Lung microvascular endothelial cell (primary cell): Measurements from ENCODE around the gene CLSTN3. TPM values are rescaled to one million over a fixed set of nuclear protein-coding genes. Genes with fewer than 3 reads are reported as not detected.
"Not testable (repeated sequence)": the region's sequence is repeated elsewhere in the genome, so short reads cannot be mapped to it uniquely, and the experiment has no call there.

Experiments used
- DNase-seq, 2 donors: peaks; one replicate each; pipeline versions ENCODE4 v3.0.0 to v3.0.0-alpha.2; 2010; ENCODE audit warnings: low read depth in 2 of 2
- total RNA-seq: library from RNA; depleted of rRNA; stranded (reverse); fragments of >200 nt; gene quantifications from 2 replicates; pipeline ENCODE4 v1.2.1, GENCODE V29; 2014

Gene CLSTN3
- total RNA-seq, 1 donor from 2014 or later, result 12.9 TPM

- DNase-seq, result no peak
Observed at GRCh38 chr12:7103837-7104584, 26.2 kb upstream of the CLSTN3 start.

- no peak for DNase-seq
Observed at GRCh38 chr12:7106082-7106481, 24.1 kb upstream of the CLSTN3 start.

DNA sequence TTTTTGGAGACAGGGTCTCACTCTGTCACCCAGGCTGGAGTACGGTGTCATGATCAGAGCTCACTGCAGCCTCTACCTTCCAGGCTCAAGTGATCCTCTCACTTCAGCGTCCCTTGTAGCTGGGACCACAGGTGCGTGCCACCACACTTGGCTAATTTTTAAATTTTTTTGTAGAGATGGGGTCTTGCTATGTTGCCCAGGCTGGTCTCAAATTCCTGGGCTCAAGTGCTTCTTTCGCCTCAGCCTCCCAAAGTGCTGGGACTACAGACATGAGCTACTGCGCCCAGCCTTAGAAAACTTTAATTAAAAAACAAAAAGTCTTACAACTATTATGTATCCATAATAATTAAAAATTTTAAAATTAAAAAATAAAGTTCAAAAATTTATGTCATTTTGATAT, 23.0 kb upstream of the CLSTN3 start:
- DNase-seq, result not testable (repeated sequence)

- no peak for DNase-seq
Observed at GRCh38 chr12:7107636-7108002, 22.6 kb upstream of the CLSTN3 start.

DNA sequence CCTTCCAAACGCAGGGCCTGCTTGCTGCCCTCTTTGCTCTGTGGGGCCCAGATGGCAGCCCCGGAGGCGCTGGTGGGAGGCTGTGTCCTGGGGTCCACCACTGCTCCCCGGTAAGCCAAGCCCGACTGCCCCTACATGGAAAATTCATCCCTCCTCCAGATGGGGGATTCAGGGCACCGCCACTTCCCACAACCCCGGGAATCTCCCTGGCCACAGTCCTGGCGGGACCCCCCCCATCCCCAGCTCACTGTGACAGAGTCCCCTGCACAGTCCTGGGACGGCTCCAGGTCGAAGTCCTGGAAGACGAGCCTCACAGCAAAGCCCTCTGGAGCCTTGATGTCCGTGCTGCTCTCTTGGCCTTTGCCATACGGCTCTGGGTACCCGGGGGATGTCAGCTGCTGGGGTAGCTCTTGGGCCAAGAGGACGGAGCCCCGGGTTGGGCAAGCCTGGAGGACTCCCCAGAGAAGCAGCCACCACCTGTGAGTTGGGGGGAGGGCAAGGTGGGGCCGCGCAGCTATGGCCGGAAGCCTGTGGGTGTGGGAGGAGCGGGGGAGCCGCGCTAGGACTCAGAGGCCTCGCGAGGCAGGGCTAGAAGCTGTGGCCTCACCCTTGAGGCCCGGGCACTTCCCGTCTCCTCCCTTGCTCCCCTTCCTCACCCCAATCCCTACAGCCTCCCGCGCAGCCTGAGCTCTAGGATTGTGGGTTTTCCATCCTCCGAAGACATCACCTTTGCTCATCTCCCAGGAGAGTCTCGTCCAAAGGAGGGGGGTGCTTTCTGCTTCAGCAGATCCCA, 22.0 kb upstream of the CLSTN3 start:
- DNase-seq, result peak in 1 of 2 donors; percentile 63

DNA sequence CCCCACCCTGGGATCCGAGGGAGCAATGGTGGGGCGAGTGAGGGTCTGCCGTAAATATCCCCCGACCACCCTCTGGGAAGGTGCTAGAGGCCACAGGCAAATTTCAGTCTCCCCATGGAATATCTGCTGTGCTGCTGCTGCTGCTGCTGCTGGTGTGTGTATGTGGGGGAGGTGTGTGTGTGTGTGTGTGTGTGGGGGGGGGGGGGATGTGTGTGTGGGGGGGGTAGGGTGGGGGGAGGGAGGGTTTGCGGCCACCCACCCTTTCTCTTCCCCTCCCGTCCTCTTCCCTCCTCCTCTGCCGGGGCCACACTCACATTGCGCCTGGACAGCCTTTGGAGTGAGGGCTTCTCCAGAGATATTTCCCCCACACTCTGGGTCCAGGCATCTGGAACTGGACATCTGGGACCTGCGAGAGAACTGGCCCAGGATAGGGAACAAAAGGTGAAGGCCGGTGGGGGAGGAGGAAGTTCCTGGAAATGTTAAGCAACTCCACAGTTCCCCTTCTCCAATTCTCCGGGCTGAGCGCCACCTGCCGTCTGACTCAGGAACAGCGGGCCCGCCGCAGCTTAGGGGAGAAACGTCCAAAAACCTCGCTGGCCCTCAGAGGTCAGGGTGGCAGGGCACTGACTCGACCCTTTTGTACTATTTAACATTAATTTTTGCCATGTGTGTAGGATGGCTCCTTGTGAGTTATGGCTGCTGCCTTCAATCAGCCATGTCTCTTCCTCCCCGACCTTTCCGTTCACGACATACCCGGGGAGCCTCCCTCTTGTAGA, 21.2 kb upstream of the CLSTN3 start, which contains the start of gene C1RL:
Gene C1RL (minus strand): TSS at position 419 of the 776 bp plus-strand sequence. CDS start 34 bp downstream, at position 385.
- peak; percentile 72 to 77 for DNase-seq

GRCh38 chr12:7109572-7109920, 20.6 kb upstream of the CLSTN3 start:
- DNase-seq, result no peak

DNA sequence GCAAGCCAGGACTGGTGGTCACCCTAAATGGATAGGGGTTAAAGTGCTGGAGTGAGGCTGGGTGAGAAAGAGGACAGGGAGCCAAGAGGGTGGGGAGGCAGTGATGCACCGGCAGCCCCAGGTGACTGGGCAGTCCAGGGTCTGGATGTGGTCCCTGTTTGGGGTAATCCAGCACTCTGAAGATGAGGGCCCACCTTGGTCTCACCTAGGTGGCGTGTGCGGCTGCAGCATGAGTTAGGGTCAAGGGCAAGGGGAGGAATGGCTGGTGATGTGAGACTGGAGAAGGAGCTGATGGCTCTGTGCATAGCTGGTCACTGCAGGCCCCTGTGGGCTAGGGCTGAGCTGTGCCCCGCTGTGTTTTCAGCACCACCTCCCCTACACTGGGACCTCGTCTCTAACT, 19.5 kb upstream of the CLSTN3 start:
- no peak for DNase-seq

DNA sequence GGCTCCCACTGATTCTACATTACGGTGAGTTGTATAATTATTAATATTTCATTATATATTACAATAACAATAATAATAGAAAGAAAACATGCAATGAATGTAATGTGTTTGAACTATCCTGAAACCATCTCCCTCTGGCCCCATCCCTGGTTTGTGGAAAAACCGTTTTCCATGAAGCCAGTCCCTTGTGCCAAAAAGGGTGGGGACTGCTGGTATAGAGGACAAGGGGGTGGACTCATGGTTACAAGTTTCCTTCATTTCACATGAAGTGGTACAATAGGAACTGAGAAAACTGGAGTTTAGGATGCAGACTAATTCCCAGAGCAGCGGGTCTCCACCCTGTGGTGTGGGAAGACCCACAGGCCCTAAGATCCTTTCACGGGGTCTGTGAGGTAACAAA, 18.1 kb upstream of the CLSTN3 start:
- DNase-seq, result peak in 1 of 2 donors; percentile 47

DNA sequence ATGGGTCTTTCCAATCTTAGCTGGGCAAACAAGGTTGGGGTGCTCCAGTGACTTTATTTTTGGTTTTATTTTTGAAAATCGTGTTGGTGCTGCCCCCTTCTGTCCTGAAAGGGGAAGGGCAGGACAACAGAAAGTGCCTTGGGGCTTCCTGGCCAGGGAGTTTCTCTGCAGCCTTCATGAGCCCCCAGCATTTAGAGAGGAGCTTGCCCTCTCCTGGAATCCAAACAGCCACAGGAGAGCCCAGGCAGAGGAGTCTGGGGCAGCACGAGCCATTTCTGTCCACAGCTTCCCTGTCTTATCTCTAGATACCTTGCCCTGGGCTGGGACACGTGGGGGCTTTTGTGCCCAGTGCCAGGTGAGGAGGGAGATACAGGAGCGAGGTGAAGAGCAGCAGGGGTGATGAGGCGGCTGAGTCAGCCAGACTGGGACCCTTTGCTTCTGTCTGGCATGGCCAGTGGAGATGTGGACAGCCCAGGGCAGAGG, 16.7 kb upstream of the CLSTN3 start:
- DNase-seq, result peak; percentile 51 to 55

- no peak for DNase-seq
Observed at GRCh38 chr12:7114008-7114407, 16.2 kb upstream of the CLSTN3 start.

GRCh38 chr12:7114851-7115250, 15.3 kb upstream of the CLSTN3 start:
- DNase-seq, result no peak

DNA sequence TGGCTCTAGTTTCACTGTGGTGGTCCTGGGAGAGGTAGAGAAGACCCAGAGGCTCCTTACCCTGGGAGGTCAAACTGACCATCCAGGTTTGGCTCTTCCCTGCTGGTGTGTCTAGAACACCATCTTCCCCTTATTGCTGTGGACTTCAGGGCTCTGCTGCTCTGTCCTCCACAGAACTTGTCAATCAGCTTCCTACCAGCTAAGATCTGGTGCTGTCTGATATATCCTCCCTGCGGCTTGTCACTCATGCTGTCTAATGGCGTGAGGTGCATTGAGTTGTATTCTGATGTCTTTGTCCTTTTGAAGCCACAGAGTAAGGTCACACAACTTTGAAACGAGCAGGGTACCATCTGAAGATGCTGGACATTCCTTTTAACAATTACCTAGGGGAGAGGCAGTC, 14.0 kb upstream of the CLSTN3 start:
- DNase-seq, result no peak

GRCh38 chr12:7116916-7117315, 13.3 kb upstream of the CLSTN3 start:
- no peak for DNase-seq

DNA sequence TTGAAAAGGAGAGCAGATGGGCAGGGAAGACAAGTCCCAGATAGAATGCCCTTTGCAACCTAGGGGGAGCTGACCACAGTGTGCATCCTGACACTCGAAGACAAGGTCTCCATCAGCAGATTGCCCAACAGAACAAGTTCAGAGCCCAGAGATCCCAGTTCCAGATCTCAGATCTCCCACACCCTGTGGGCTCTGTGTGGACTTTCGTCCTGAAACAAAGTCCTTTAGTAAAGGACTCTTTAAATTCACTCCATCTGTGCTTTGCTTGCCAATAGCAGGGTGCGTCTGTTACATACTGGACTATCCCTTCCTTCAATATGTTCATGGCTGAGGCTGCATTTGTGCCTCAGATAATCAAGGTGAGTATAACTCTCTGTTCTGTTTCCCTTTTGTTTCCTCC, 12.5 kb upstream of the CLSTN3 start:
- no peak for DNase-seq

DNA sequence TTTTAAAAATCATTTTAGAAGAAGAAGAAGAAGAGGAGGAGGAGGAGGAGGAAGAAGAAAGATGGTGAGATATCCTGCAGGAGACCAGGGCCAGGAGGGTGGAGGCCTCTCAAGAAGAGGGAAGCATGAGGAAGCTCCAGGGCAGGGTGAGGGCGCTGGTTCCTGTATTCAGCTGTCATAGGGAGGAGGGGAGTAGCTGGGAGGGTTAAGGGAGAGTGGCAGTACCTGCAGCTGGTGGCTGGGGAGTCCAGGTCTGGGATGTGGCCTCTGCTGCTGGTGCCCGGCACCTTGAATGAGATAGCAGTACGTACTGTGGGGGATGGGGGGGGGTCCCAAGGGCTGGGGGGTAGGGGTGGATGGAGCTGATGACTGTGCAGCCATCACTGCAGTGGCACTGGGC, 11.3 kb upstream of the CLSTN3 start:
- no peak for DNase-seq

- no peak for DNase-seq
Observed at GRCh38 chr12:7120166-7120565, 10.0 kb upstream of the CLSTN3 start.

- DNase-seq, result no peak
Observed at GRCh38 chr12:7121324-7121723, 8.8 kb upstream of the CLSTN3 start.

DNA sequence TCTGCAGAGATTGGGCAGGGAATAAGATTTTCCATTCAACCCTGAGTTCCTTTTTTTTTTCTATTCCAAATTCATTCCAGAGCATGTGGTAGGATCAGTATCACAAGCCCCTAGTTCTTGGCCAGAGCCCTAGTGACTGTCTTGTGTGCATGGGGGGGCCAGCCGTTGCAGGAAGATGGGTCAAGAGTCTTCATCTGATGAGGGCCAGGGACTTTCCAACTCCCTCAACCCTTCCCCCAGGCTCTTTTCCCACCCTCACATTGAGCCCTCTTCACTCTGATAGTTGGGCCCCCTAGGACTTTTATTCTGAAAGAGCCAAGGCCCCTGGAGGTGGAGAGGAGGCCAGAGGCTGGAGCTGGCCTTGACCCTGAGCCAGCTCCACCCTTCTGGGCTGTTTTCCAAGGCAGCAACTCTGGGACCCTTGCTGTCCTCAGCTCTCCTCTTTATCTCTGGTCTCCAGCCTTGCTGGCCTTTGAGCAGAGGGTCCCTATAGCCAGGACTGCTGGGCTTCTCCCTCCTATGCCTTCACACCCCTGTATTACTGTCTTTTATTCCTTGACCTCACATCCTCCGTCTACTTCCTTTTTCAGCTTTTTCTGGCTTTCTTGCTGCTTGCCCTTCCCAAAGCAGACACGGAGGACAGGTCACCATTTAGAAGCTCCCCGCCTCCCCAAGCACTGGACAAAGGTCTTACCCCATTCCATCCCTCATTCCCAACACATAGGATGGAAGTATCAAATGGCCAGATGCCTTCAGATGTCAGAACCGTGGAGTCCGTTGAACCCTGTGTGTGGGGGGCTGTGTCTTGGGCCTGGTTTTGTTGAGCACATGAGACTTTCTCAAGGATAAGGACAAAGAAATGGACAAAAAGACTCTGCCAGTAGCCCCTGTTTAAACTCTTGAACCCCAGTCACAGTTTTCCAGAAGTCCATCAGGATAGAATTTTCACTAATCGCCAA, 7.1 kb upstream of the CLSTN3 start:
- peak in 1 of 2 donors; percentile 42 for DNase-seq

GRCh38 chr12:7123806-7124522, 6.2 kb upstream of the CLSTN3 start:
- peak; percentile 55 to 84 for DNase-seq
